ENCODE results near the gene WDR81.
"Not testable (repeated sequence)": the region's sequence is repeated elsewhere in the genome, so short reads cannot be mapped to it uniquely, and the experiment has no call there.

Gene WDR81

GRCh38 chr17:1755827-1756262 lies 31.3 kb downstream of the WDR81 start:
- DNase-seq: no peak

- no peak for DNase-seq
These were observed 34.3 kb downstream of the WDR81 start for GRCh38 chr17:1758807-1759206.

- DNase-seq: no peak
These were observed 35.0 kb downstream of the WDR81 start for GRCh38 chr17:1759529-1759928.

GRCh38 chr17:1762233-1762900 lies 37.9 kb downstream of the WDR81 start:
- DNase-seq: no peak

- no peak for DNase-seq
These were observed 38.7 kb downstream of the WDR81 start for GRCh38 chr17:1762901-1763898.

GRCh38 chr17:1764284-1764683 lies 39.8 kb downstream of the WDR81 start:
- no peak for DNase-seq

- not testable (repeated sequence) for DNase-seq
These were observed 40.2 kb downstream of the WDR81 start for GRCh38 chr17:1764705-1765104.

- DNase-seq: no peak
These were observed 41.1 kb downstream of the WDR81 start for GRCh38 chr17:1765576-1765975.

GRCh38 chr17:1766382-1767135 lies 42.1 kb downstream of the WDR81 start:
- no peak for DNase-seq

- no peak for DNase-seq
These were observed 42.9 kb downstream of the WDR81 start for GRCh38 chr17:1767358-1767757.

- no peak for DNase-seq
These were observed 45.4 kb downstream of the WDR81 start for GRCh38 chr17:1769822-1770477.

- DNase-seq: not testable (repeated sequence)
These were observed 48.6 kb downstream of the WDR81 start for GRCh38 chr17:1773000-1773695.

GRCh38 chr17:1773696-1774181 lies 49.2 kb downstream of the WDR81 start:
- DNase-seq: no peak

GRCh38 chr17:1774390-1775176 lies 50.1 kb downstream of the WDR81 start:
- DNase-seq: no peak

- no peak for DNase-seq
These were observed 51.8 kb downstream of the WDR81 start for GRCh38 chr17:1776328-1776727.

GRCh38 chr17:1776857-1777256 lies 52.4 kb downstream of the WDR81 start:
- no peak for DNase-seq

- no peak for DNase-seq
These were observed 55.1 kb downstream of the WDR81 start for GRCh38 chr17:1779571-1780131.

GRCh38 chr17:1782171-1782567 lies 57.7 kb downstream of the WDR81 start:
- DNase-seq: no peak

- no peak for DNase-seq
These were observed 58.8 kb downstream of the WDR81 start for GRCh38 chr17:1783271-1783670.

- peak; percentile 10 for DNase-seq
These were observed 59.5 kb downstream of the WDR81 start for GRCh38 chr17:1783834-1784611.
